ENCODE measurements around the gene PITX1. TPM values are rescaled to one million over a fixed set of nuclear protein-coding genes. Genes with fewer than 3 reads are reported as not detected.
"Not testable (repeated sequence)": the region's sequence is repeated elsewhere in the genome, so short reads cannot be mapped to it uniquely, and the experiment has no call there.

PITX1 gene
- total RNA-seq = not detected in 2 replicates
- long read RNA-seq = 0 reads

DNA sequence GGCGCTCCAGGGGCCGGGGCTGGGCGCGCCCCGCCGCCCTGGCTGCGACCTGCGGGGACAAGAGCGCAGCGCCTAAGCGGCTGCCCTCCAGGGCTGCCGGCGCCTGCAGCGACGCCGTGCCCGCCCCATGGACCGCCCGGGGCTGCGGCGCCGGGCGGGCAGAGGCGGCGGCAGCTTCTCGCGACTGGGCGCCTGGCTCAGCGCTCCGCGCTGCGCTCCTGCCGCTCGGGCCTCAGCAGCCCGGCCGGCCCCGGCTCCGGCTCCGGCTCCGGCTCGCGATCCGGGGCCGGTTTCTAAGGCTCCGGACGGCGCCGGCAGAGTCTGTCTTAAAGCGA, at the start of gene PITX1:
TSS of gene PITX1 (minus strand) at position 328 of the 335 bp plus-strand sequence. CDS start 347 bp downstream, outside the sequence.
- Mint-ChIP-seq H3K4me1 (peaks cover 20% of the 10 kb centered on the region), H3K27me3 (ENCODE audit: low read depth) (peaks cover 93% of the 10 kb centered on the region), H3K9me3 (no peaks in the 10 kb centered on the region), H3K27ac (ENCODE audit: unreplicated experiment) (no peak within 1 kb of the TSS), H3K4me3 (peak within 1 kb of the TSS; percentile 83), H3K36me3 (ENCODE audit: low read depth) (peaks cover 2% of the 10 kb centered on the region)
- no peak for DNase-seq (ENCODE audit: low read depth, low spot score)
- TF ChIP-seq, protein P1, sequence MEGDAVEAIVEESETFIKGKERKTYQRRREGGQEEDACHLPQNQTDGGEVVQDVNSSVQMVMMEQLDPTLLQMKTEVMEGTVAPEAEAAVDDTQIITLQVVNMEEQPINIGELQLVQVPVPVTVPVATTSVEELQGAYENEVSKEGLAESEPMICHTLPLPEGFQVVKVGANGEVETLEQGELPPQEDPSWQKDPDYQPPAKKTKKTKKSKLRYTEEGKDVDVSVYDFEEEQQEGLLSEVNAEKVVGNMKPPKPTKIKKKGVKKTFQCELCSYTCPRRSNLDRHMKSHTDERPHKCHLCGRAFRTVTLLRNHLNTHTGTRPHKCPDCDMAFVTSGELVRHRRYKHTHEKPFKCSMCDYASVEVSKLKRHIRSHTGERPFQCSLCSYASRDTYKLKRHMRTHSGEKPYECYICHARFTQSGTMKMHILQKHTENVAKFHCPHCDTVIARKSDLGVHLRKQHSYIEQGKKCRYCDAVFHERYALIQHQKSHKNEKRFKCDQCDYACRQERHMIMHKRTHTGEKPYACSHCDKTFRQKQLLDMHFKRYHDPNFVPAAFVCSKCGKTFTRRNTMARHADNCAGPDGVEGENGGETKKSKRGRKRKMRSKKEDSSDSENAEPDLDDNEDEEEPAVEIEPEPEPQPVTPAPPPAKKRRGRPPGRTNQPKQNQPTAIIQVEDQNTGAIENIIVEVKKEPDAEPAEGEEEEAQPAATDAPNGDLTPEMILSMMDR (conservative IDR thresholded peaks at IDR 0.05) = no peak

DNA sequence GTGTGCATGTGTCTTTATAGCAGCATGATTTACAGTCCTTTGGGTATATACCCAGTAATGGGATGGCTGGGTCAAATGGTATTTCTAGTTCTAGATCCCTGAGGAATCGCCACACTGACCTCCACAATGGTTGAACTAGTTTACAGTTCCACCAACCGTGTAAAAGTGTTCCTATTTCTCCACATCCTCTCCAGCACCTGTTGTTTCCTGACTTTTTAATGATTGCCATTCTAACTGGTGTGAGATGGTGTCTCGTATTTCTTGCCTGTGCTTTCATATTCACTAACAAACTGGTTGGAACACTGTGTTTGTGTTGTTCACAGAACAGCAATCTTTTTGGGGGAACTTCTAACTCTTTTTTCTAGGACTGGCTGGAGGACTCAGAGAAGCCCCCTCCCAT, 49.3 kb upstream of the PITX1 start:
- not testable (repeated sequence) for DNase-seq (ENCODE audit: low read depth, low spot score); H3K4me3 Mint-ChIP-seq; H3K36me3 Mint-ChIP-seq (ENCODE audit: low read depth); H3K27ac Mint-ChIP-seq (ENCODE audit: unreplicated experiment); H3K4me1 Mint-ChIP-seq
- Mint-ChIP-seq H3K9me3 (peaks cover 17% of the 10 kb centered on the region), H3K27me3 (ENCODE audit: low read depth) (peaks cover 47% of the 10 kb centered on the region)

GRCh38 chr5:135081240-135081639, 47.2 kb upstream of the PITX1 start:
- TF ChIP-seq, protein P1 (conservative IDR thresholded peaks at IDR 0.05) = no peak
- peaks cover 37% of the 10 kb centered on the region for H3K27me3 Mint-ChIP-seq (ENCODE audit: low read depth)
- no peak overlapping the region for H3K4me3 Mint-ChIP-seq
- H3K36me3 Mint-ChIP-seq (ENCODE audit: low read depth) = no peaks in the 10 kb centered on the region
- H3K4me1 Mint-ChIP-seq = no peaks in the 10 kb centered on the region
- no peak overlapping the region for H3K27ac Mint-ChIP-seq (ENCODE audit: unreplicated experiment)
- peaks cover 17% of the 10 kb centered on the region for H3K9me3 Mint-ChIP-seq
- DNase-seq (ENCODE audit: low read depth, low spot score) = no peak

DNA sequence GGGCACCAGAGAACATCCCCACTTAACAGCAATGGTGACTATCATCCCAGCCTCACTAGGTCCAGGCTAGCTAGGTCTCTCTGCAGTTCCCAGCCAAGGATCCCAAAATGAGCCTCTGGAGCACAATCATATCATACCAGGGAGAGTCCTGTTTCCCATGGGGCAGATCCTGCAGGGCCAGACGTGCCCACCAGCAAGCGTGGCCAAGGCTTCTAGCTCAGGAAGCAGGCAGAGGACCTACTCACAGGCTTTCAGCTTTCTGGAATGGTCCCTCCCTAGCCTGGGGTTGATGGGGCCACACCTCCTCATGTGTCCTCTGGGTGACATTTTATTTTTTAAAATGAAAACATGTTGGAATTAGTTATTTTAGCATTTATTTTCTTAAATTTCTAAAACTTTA, 45.7 kb upstream of the PITX1 start:
- Mint-ChIP-seq H3K27me3 (ENCODE audit: low read depth) (peaks cover 44% of the 10 kb centered on the region), H3K9me3 (peaks cover 17% of the 10 kb centered on the region), H3K4me3 (no peak overlapping the region), H3K27ac (ENCODE audit: unreplicated experiment) (no peak overlapping the region), H3K4me1 (peaks cover 7% of the 10 kb centered on the region), H3K36me3 (ENCODE audit: low read depth) (no peaks in the 10 kb centered on the region)
- TF ChIP-seq, protein P1 (conservative IDR thresholded peaks at IDR 0.05) = no peak
- no peak for DNase-seq (ENCODE audit: low read depth, low spot score)

- Mint-ChIP-seq H3K27ac (ENCODE audit: unreplicated experiment) (no peak overlapping the region), H3K27me3 (ENCODE audit: low read depth) (peaks cover 42% of the 10 kb centered on the region), H3K36me3 (ENCODE audit: low read depth) (no peaks in the 10 kb centered on the region), H3K4me3 (no peak overlapping the region), H3K9me3 (peaks cover 17% of the 10 kb centered on the region), H3K4me1 (peaks cover 7% of the 10 kb centered on the region)
- TF ChIP-seq, protein P1 (conservative IDR thresholded peaks at IDR 0.05) = no peak
- no peak for DNase-seq (ENCODE audit: low read depth, low spot score)
These were observed 45.2 kb upstream of the PITX1 start for GRCh38 chr5:135079099-135079681.

DNA sequence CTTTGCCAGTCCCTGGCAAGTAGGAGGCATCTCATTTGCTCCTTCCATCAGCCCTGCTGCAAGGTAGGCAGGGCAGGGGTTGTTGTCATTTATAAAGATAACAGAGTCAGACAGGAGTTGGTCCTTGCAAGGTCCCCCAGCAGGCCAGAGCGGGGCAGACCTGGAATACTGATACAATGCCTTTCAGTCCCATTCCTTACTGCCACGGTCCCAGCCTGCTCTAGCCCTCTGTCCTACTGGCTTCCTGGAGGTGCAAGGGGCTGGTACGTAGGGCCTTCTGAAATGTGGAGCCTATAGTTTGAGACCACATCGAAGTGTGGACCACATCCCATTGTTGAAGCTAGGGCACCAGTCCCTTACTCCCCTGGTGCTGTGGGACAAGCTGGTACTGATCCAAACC, 42.8 kb upstream of the PITX1 start:
- Mint-ChIP-seq H3K4me1 (peaks cover 7% of the 10 kb centered on the region), H3K4me3 (no peak overlapping the region), H3K27ac (ENCODE audit: unreplicated experiment) (no peak overlapping the region), H3K27me3 (ENCODE audit: low read depth) (peaks cover 46% of the 10 kb centered on the region), H3K9me3 (peaks cover 11% of the 10 kb centered on the region), H3K36me3 (ENCODE audit: low read depth) (no peaks in the 10 kb centered on the region)
- TF ChIP-seq, protein P1 (conservative IDR thresholded peaks at IDR 0.05) = no peak
- DNase-seq (ENCODE audit: low read depth, low spot score) = no peak

Measured in neural crest cell (in vitro differentiated cells).